A673 (cell line): ENCODE results near the gene B4GALNT4. TPM values are rescaled to one million over a fixed set of nuclear protein-coding genes. Genes with fewer than 3 reads are reported as not detected.
"Not testable (repeated sequence)": the region's sequence is repeated elsewhere in the genome, so short reads cannot be mapped to it uniquely, and the experiment has no call there.

Experiments
- BruUV-seq: library from RNA; stranded (reverse); fragments of 400-500 nt; replicated peaks from 2 replicates; lab custom pipeline; 2021; lab: Mats Ljungman, UMichigan
- CTCF ChIA-PET: fragments of 300-600 bp; sonication (Branson Sonifier 250); formaldehyde crosslinking; loops from one replicate; lab custom pipeline; 2022; ENCODE audit warnings: antibody characterized with exemption; lab: Charles Lee
- POLR2A ChIA-PET: fragments of 300-600 bp; sonication (Branson Sonifier 250); formaldehyde crosslinking; loops from one replicate; lab custom pipeline; 2022; ENCODE audit warnings: antibody characterized with exemption; ENCODE audit not compliant: low non-redundant PET; lab: Charles Lee
- DNase-seq: peaks from one replicate; pipeline ENCODE4 v3.0.0-alpha.2; 2015; ENCODE audit warnings: low spot score
- H3K27ac ChIP-seq: fragments of 200-600 bp; sonication (generic); 2 replicates; pipeline ENCODE4 v1.5.1; 2016; ENCODE audit warnings: mixed run types, low read depth, mild to moderate bottlenecking, mixed read lengths, antibody characterized with exemption, low read length; ENCODE audit not compliant: poor library complexity, severe bottlenecking
- H3K27me3 ChIP-seq: fragments of 200-600 bp; sonication (generic); replicated peaks from 2 replicates; pipeline ENCODE4 v1.6.1; 2017; ENCODE audit warnings: mixed run types, low read depth, mild to moderate bottlenecking, mixed read lengths, antibody characterized with exemption, low read length; ENCODE audit not compliant: insufficient read depth, poor library complexity
- H3K36me3 ChIP-seq: fragments of 200-600 bp; sonication (generic); 2 replicates; pipeline ENCODE4 v1.6.1; 2016; ENCODE audit warnings: mixed run types, mild to moderate bottlenecking, mixed read lengths, antibody characterized with exemption, low read length; ENCODE audit not compliant: insufficient read depth, poor library complexity, severe bottlenecking
- H3K4me1 ChIP-seq: fragments of 200-600 bp; sonication (generic); 2 replicates; pipeline ENCODE4 v1.6.1; 2017; ENCODE audit warnings: mixed run types, mild to moderate bottlenecking, mixed read lengths, antibody characterized with exemption, low read length; ENCODE audit not compliant: insufficient read depth, poor library complexity, severe bottlenecking
- H3K4me3 ChIP-seq: fragments of 200-600 bp; sonication (generic); 2 replicates; pipeline ENCODE4 v1.5.1; 2016; ENCODE audit warnings: low read depth, mixed run types, mild to moderate bottlenecking, mixed read lengths, low read length; ENCODE audit not compliant: poor library complexity, severe bottlenecking
- H3K9me3 ChIP-seq: fragments of 200-600 bp; sonication (generic); 2 replicates; pipeline ENCODE4 v1.6.1; 2016; ENCODE audit warnings: mixed run types, low read depth, mild to moderate bottlenecking, mixed read lengths, antibody characterized with exemption, low read length; ENCODE audit not compliant: poor library complexity, severe bottlenecking
- EZH2 ChIP-seq: fragments of 200-600 bp; sonication (generic); IDR thresholded peaks from 2 replicates; pipeline ENCODE4 v1.6.1; 2017; ENCODE audit warnings: borderline replicate concordance, low read depth, mild to moderate bottlenecking, mixed read lengths, antibody characterized with exemption, low read length; ENCODE audit not compliant: poor library complexity, severe bottlenecking
- intact Hi-C: fragments of 100-400 bp; cut with micrococcal nuclease; formaldehyde crosslinking; loops from one replicate; pipeline ENCODE4 v1.10.0; 2022; ENCODE audit not compliant: unreplicated experiment
- total RNA-seq: library from RNA; stranded (reverse); gene quantifications from 2 replicates; pipeline ENCODE4 v1.2.3, GENCODE V29; 2021
- TF ChIP-seq, protein P1 (sequence below): fragments of 300-800, 200-600 bp; sonication (generic); conservative IDR thresholded peaks from 2 replicates; pipeline ENCODE4 v1.5.1; 2017; ENCODE audit warnings: low read depth, mild to moderate bottlenecking, antibody characterized with exemption, low read length, moderate library complexity, mixed read lengths

Gene B4GALNT4
- total RNA-seq, 1 experiment from 2014 or later = 19.0 TPM

DNA sequence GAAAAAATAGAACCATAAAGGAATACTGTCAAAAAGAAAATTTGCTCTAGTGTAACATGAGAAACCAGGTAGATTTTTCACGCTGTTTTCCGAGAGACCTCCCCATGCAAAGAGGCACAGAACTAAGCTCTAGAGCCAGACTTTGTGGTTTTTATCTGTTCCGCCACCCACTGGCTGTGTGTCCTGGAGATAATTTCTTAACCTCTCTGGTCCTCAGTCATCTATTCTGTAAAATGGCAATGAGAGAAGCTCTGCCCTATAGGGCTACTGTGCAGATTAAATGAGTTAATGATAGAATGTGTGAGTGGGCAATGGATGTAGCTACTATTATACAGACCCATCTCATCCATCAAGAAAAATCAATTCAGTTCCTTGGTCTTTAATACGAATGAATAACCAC lies 54.9 kb downstream of the B4GALNT4 start:
- no peaks in the 10 kb centered on the region for H3K4me1 ChIP-seq
- no peaks in the 10 kb centered on the region for H3K9me3 ChIP-seq
- ChIA-PET POLR2A (interaction anchor here (0.5 kb wide), 1 partner anchor 9 kb away, joined by 3 read pairs; the partner anchor contains the start of gene SIGIRR), CTCF (no interaction called here)
- TF ChIP-seq, protein P1, sequence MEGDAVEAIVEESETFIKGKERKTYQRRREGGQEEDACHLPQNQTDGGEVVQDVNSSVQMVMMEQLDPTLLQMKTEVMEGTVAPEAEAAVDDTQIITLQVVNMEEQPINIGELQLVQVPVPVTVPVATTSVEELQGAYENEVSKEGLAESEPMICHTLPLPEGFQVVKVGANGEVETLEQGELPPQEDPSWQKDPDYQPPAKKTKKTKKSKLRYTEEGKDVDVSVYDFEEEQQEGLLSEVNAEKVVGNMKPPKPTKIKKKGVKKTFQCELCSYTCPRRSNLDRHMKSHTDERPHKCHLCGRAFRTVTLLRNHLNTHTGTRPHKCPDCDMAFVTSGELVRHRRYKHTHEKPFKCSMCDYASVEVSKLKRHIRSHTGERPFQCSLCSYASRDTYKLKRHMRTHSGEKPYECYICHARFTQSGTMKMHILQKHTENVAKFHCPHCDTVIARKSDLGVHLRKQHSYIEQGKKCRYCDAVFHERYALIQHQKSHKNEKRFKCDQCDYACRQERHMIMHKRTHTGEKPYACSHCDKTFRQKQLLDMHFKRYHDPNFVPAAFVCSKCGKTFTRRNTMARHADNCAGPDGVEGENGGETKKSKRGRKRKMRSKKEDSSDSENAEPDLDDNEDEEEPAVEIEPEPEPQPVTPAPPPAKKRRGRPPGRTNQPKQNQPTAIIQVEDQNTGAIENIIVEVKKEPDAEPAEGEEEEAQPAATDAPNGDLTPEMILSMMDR = no peak
- TF ChIP-seq EZH2 = no peak
- no peak for DNase-seq
- no TSS peak for BruUV-seq
- H3K27me3 ChIP-seq = peaks cover 13% of the 10 kb centered on the region
- H3K27ac ChIP-seq = no peak overlapping the region
- H3K4me3 ChIP-seq = no peak overlapping the region
- no peaks in the 10 kb centered on the region for H3K36me3 ChIP-seq
- intact Hi-C loops = no loop called here

DNA sequence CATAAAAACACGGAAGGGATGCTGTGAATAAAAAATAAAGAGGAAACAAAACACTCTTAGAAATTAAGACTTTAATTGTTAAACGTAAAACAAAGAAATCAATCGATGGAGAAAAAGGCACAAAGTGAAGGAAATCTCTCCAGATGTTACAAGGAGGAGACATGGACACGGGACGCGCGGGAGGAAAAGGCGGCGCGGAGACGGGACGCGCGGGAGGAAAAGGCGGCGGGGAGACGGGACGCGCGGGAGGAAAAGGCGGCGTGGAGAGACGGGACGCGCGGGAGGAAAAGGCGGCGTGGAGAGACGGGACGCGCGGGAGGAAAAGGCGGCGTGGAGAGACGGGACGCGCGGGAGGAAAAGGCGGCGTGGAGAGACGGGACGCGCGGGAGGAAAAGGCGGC lies 55.5 kb downstream of the B4GALNT4 start:
- BruUV-seq, CTCF ChIA-PET, H3K9me3 ChIP-seq, DNase-seq, H3K36me3 ChIP-seq, H3K27ac ChIP-seq, intact Hi-C loops, H3K4me1 ChIP-seq, H3K4me3 ChIP-seq: not testable (repeated sequence)
- POLR2A ChIA-PET = interaction anchor here (0.5 kb wide), 1 partner anchor 10 kb away, joined by 3 read pairs; the partner anchor contains the start of gene SIGIRR
- peaks cover 13% of the 10 kb centered on the region for H3K27me3 ChIP-seq

GRCh38 chr11:425301-425700 lies 56.0 kb downstream of the B4GALNT4 start:
- ChIA-PET POLR2A (no interaction called here), CTCF (no interaction called here)
- Histone ChIP-seq H3K36me3 (no peaks in the 10 kb centered on the region), H3K27me3 (peaks cover 13% of the 10 kb centered on the region), H3K27ac (no peak overlapping the region), H3K4me1 (no peaks in the 10 kb centered on the region), H3K9me3 (no peaks in the 10 kb centered on the region), H3K4me3 (no peak overlapping the region)
- no peak for TF ChIP-seq EZH2
- DNase-seq = no peak
- BruUV-seq = no TSS peak
- intact Hi-C loops = no loop called here

DNA sequence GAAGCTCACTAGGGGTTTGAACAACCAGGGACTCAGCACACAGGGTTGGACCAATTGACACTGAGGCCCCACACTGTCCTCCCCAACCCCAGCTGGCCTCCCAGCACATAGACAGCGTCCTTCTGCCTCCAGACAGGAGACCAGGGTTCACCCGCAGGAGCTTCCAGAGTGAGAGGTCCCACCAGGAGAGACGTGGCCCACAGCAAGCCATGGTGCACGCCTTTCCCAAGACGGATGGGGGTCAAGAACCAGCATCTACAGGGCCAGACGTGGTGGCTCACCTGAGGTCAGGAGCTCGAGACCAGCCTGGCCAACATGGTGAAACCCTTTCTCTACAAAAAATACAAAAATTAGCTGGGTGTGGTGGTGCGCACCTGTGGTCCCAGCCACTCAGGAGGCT lies 57.6 kb downstream of the B4GALNT4 start:
- H3K27me3 ChIP-seq = peaks cover 13% of the 10 kb centered on the region
- DNase-seq = no peak
- ChIA-PET POLR2A (no interaction called here), CTCF (interaction anchor here (0.9 kb wide), 1 partner anchor 176 kb away, joined by 3 read pairs; no protein-coding TSS in a partner anchor)
- H3K4me3 ChIP-seq = no peak overlapping the region
- H3K27ac ChIP-seq = no peak overlapping the region
- no TSS peak for BruUV-seq
- no peaks in the 10 kb centered on the region for H3K9me3 ChIP-seq
- intact Hi-C loops = no loop called here
- no peaks in the 10 kb centered on the region for H3K36me3 ChIP-seq
- TF ChIP-seq, protein P1 = no peak
- no peak for TF ChIP-seq EZH2
- no peaks in the 10 kb centered on the region for H3K4me1 ChIP-seq
